Activated CD4-positive, alpha-beta T cell treated with anti-CD3 and anti-CD28 coated beads, Interleukin-2, Interleukin-6, amounts not matched to agents 100 ng/mL and 50 ng/mL, durations not matched to agents 16 hours and 8 hours (primary cell): ENCODE measurements around the gene STARD4.

ENCODE experiments used
- DNase-seq: peaks from one replicate; pipeline ENCODE4 v3.0.0-alpha.2; 2020

The STARD4 gene

GRCh38 chr5:111520908-111521307 is 8.6 kb upstream of the STARD4 start:
- no peak for DNase-seq

GRCh38 chr5:111518777-111519176 is 6.4 kb upstream of the STARD4 start:
- no peak for DNase-seq

- DNase-seq = no peak
Observed at GRCh38 chr5:111517853-111518501, 5.6 kb upstream of the STARD4 start.

- no peak for DNase-seq
Observed at GRCh38 chr5:111514087-111514486, 1.8 kb upstream of the STARD4 start.

- DNase-seq = no peak
Observed at GRCh38 chr5:111513131-111513520, 791 bp upstream of the STARD4 start.

- DNase-seq = no peak
Observed at GRCh38 chr5:111511831-111512374, 432 bp downstream of the STARD4 start.

- no peak for DNase-seq
Observed at GRCh38 chr5:111511174-111511830, 1.0 kb downstream of the STARD4 start.

GRCh38 chr5:111509119-111509518 is 3.2 kb downstream of the STARD4 start:
- no peak for DNase-seq

- no peak for DNase-seq
Observed at GRCh38 chr5:111507276-111507675, 5.1 kb downstream of the STARD4 start.

- DNase-seq = no peak
Observed at GRCh38 chr5:111505096-111505495, 7.2 kb downstream of the STARD4 start.

GRCh38 chr5:111502956-111503355 is 9.4 kb downstream of the STARD4 start:
- no peak for DNase-seq

- no peak for DNase-seq
Observed at GRCh38 chr5:111498346-111498745, 14.0 kb downstream of the STARD4 start.

GRCh38 chr5:111495159-111495558 is 17.2 kb downstream of the STARD4 start:
- no peak for DNase-seq

- DNase-seq = no peak
Observed at GRCh38 chr5:111494355-111494999, 17.9 kb downstream of the STARD4 start.

GRCh38 chr5:111493031-111493430 is 19.3 kb downstream of the STARD4 start:
- no peak for DNase-seq

GRCh38 chr5:111488353-111488752 is 24.0 kb downstream of the STARD4 start:
- DNase-seq = no peak

GRCh38 chr5:111486926-111487325 is 25.4 kb downstream of the STARD4 start:
- DNase-seq = no peak

GRCh38 chr5:111486055-111486454 is 26.3 kb downstream of the STARD4 start:
- DNase-seq = no peak

- DNase-seq = no peak
Observed at GRCh38 chr5:111480346-111480745, 32.0 kb downstream of the STARD4 start.

- DNase-seq = no peak
Observed at GRCh38 chr5:111478898-111479297, 33.4 kb downstream of the STARD4 start.

- DNase-seq = no peak
Observed at GRCh38 chr5:111478266-111478665, 34.1 kb downstream of the STARD4 start.

- DNase-seq = no peak
Observed at GRCh38 chr5:111472579-111472978, 39.8 kb downstream of the STARD4 start.

GRCh38 chr5:111472096-111472495 is 40.2 kb downstream of the STARD4 start:
- DNase-seq = no peak

GRCh38 chr5:111469903-111470302 is 42.4 kb downstream of the STARD4 start:
- DNase-seq = no peak
